ENCODE results near the gene DHH. TPM values are rescaled to one million over a fixed set of nuclear protein-coding genes. Genes with fewer than 3 reads are reported as not detected.

Gene DHH
- polyA plus RNA-seq, 2 of the 4 experiments (the other 2 are of a cell fraction), result not detected

DNA sequence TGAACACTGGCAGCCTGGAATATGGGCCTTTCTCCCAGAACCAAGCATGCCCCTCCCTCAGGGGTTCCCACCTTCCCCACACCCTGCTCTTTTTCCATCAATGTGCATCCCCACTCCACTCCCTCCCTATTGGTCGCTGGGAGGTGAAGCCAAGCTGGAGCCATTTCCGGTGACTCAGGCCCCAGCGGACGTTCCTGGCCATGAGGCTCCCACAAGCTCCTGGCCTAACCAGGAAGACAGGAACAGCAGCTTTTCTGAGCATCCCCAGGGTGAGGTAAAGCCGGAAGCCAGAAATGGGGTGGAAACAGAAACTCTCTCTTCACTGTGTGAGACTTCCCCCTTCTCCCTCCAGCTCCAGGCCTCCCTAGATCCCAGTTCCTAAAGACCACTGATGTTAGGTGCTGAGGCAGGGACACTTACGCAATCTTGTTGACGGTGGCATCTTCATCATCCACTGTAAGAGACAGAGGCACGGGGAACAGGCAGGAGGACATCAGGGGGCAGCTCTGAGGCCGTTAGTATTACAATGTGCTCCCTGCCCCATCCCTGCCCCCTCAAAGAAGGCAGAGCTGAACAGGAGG is 11.0 kb upstream of the DHH start:
- CTCF ChIA-PET, result interaction anchor here (0.8 to 18.9 kb wide), 12 partner anchors 6 to 130 kb away, joined by 3 to 159 read pairs (median 14); partner anchors contain the start of genes DHH and TUBA1B
- no peak for TF ChIP-seq HOXA7 (CRISPR knock-in tag; IDR thresholded peaks at IDR 0.05)
- TF ChIP-seq, protein P1, sequence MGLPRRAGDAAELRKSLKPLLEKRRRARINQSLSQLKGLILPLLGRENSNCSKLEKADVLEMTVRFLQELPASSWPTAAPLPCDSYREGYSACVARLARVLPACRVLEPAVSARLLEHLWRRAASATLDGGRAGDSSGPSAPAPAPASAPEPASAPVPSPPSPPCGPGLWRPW (IDR thresholded peaks at IDR 0.05), result no peak
- peak in 1 of 2 experiments; percentile 48; a peak in 2 of 4 replicates for TF ChIP-seq CEBPB (IDR thresholded peaks at IDR 0.05)
- no peak for TF ChIP-seq SMC3 (IDR thresholded peaks at IDR 0.05)
- no peak for DNase-seq (ENCODE audit: low read depth in 1 of 2, low spot score in 1 of 2)
- peaks cover 15% of the 10 kb centered on the region for H3K4me1 ChIP-seq
- no peak overlapping the region for H3K4me3 ChIP-seq
- no peak for ATAC-seq
- POLR2A ChIA-PET, result interaction anchor here (1.4 kb wide), 1 partner anchor 36 kb away, joined by 3 read pairs; the partner anchor contains the start of gene RHEBL1
- no peak overlapping the region for H3K4me2 ChIP-seq
- no peak for FAIRE-seq
- H3K27ac ChIP-seq, result no peak overlapping the region
- WGBS (ENCODE audit: missing lambda C conversion rate), result 76% methylated on average over 9 of the region's 9 CpGs
- no peaks in the 10 kb centered on the region for H3K9me3 ChIP-seq

DNA sequence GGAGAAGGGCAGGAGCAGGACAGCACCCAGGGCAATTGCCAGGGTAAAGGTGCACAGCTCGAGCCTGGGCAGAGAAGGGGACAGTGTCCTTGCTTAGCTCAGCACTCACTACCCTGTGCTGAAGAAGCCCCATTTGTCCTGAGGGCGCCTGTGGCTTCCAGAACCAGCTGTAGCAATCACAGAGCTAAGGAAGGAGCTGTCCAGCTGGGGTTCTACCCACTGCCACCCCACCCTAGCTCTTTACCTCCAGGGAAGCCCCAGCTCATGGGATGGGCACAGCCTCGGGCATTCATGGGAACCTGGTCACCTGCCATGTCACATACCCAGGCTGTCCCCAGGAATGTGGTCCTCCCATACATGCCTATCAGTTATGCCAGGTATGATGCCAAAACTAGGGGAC is 10.2 kb upstream of the DHH start:
- no peak for ATAC-seq
- Histone ChIP-seq H3K4me1 (peaks cover 15% of the 10 kb centered on the region), H3K27ac (no peak overlapping the region), H3K4me2 (no peak overlapping the region), H3K4me3 (no peak overlapping the region), H3K9me3 (no peaks in the 10 kb centered on the region)
- 70% methylated on average over 2 of the region's 3 CpGs for WGBS (ENCODE audit: missing lambda C conversion rate)
- ChIA-PET POLR2A (interaction anchor here (1.4 kb wide), 1 partner anchor 35 kb away, joined by 3 read pairs; the partner anchor contains the start of gene RHEBL1), CTCF (interaction anchor here (1.0 to 18.9 kb wide), 9 partner anchors 9 to 131 kb away, joined by 3 to 159 read pairs (median 20); partner anchors contain the start of genes DHH and TUBA1B)
- no peak for TF ChIP-seq MAZ (IDR thresholded peaks at IDR 0.05; ENCODE audit: borderline replicate concordance, low read depth, low read length)
- no peak for TF ChIP-seq HDAC2 (IDR thresholded peaks at IDR 0.05)
- no peak for TF ChIP-seq POLR2A (IDR thresholded peaks at IDR 0.05; ENCODE audit: low read length)
- no peak for TF ChIP-seq BHLHE40 (IDR thresholded peaks at IDR 0.05; ENCODE audit: low read depth, low read length)
- no peak for DNase-seq (ENCODE audit: low read depth in 1 of 2, low spot score in 1 of 2)
- no peak for FAIRE-seq

DNA sequence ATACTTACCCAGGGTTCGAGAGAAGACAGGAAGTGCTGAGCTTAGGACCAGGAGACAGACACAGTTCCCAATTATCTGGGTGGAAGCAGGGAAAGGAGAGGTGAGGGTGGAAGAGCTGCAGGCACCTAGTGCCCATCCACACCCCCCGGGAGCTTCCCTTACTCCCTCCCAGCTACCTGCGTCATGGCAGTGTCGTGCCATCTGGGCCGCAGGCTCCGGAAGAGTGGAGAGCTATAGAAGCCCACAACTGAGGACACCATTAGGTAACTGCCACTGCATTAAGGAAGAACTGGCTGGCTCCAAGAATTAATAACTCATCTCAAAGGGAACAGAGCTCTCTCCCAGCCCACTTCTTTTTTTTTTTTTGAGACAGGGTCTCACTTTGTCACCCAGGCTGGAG is 5.8 kb upstream of the DHH start:
- TF ChIP-seq JUNB (IDR thresholded peaks at IDR 0.05) (no peak), HEYL (CRISPR knock-in tag; IDR thresholded peaks at IDR 0.05) (no peak), GATA3 (IDR thresholded peaks at IDR 0.05; ENCODE audit: borderline replicate concordance) (no peak), SREBF2 (IDR thresholded peaks at IDR 0.05) (no peak)
- ATAC-seq, result no peak
- no peak overlapping the region for H3K4me3 ChIP-seq
- no peaks in the 10 kb centered on the region for H3K4me1 ChIP-seq
- ChIA-PET POLR2A (interaction anchor here (2.5 kb wide), 1 partner anchor 10 kb away, joined by 14 read pairs; the partner anchor contains the start of gene LMBR1L), CTCF (interaction anchor here (0.8 to 18.9 kb wide), 11 partner anchors 7 to 134 kb away, joined by 4 to 166 read pairs (median 25); partner anchors contain the start of genes DHH, LMBR1L, TUBA1B and WNT1)
- H3K9me3 ChIP-seq, result no peaks in the 10 kb centered on the region
- WGBS (ENCODE audit: missing lambda C conversion rate), result 86% methylated on average over 6 of the region's 6 CpGs
- no peak overlapping the region for H3K27ac ChIP-seq
- no peak overlapping the region for H3K4me2 ChIP-seq
- no peak for DNase-seq (ENCODE audit: low read depth in 1 of 2, low spot score in 1 of 2)
- FAIRE-seq, result no peak

DNA sequence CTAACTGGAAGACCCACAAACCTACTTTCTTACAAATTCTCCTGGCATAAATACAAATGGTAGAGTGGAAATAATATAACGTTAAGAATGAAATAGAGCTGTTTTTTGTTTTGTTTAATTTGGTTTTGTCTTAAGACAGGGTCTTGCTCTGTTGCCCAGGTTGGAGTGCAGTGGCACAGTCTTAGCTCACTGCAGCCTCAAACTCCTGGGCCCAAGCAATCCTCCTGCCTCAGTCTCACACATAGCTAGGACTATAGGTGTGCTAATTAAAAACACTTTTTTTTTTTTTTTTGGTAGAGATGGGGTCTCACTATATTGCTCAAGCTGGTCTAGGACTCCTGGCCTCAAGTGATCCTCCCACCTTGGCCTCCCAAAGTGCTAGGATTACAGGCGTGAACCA is 4.1 kb upstream of the DHH start:
- ChIA-PET CTCF (interaction anchor here (0.6 to 18.9 kb wide), 24 partner anchors 11 to 481 kb away, joined by 3 to 166 read pairs (median 5); partner anchors contain the start of genes LMBR1L, RHEBL1 and TUBA1B), POLR2A (interaction anchor here (0.6 to 0.7 kb wide), 2 partner anchors 136 to 167 kb away, joined by 4 read pairs; no protein-coding TSS in a partner anchor)
- Histone ChIP-seq H3K4me3 (no peak overlapping the region), H3K27ac (no peak overlapping the region), H3K4me2 (no peak overlapping the region), H3K4me1 (0 out of 3 replicates have a peak, but pooled peaks cover 5% of the 10 kb centered on the region), H3K9me3 (no peaks in the 10 kb centered on the region)
- no peak for TF ChIP-seq ZFP36 (IDR thresholded peaks at IDR 0.05; ENCODE audit: borderline replicate concordance, partially characterized antibody)
- no peak for TF ChIP-seq TP53 (CRISPR knock-in tag; IDR thresholded peaks at IDR 0.05)
- TF ChIP-seq, protein P2, sequence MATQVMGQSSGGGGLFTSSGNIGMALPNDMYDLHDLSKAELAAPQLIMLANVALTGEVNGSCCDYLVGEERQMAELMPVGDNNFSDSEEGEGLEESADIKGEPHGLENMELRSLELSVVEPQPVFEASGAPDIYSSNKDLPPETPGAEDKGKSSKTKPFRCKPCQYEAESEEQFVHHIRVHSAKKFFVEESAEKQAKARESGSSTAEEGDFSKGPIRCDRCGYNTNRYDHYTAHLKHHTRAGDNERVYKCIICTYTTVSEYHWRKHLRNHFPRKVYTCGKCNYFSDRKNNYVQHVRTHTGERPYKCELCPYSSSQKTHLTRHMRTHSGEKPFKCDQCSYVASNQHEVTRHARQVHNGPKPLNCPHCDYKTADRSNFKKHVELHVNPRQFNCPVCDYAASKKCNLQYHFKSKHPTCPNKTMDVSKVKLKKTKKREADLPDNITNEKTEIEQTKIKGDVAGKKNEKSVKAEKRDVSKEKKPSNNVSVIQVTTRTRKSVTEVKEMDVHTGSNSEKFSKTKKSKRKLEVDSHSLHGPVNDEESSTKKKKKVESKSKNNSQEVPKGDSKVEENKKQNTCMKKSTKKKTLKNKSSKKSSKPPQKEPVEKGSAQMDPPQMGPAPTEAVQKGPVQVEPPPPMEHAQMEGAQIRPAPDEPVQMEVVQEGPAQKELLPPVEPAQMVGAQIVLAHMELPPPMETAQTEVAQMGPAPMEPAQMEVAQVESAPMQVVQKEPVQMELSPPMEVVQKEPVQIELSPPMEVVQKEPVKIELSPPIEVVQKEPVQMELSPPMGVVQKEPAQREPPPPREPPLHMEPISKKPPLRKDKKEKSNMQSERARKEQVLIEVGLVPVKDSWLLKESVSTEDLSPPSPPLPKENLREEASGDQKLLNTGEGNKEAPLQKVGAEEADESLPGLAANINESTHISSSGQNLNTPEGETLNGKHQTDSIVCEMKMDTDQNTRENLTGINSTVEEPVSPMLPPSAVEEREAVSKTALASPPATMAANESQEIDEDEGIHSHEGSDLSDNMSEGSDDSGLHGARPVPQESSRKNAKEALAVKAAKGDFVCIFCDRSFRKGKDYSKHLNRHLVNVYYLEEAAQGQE (IDR thresholded peaks at IDR 0.05), result no peak
- TF ChIP-seq HOXB13 (CRISPR knock-in tag; IDR thresholded peaks at IDR 0.05; ENCODE audit: low read depth), result no peak
- TF ChIP-seq, protein P3, sequence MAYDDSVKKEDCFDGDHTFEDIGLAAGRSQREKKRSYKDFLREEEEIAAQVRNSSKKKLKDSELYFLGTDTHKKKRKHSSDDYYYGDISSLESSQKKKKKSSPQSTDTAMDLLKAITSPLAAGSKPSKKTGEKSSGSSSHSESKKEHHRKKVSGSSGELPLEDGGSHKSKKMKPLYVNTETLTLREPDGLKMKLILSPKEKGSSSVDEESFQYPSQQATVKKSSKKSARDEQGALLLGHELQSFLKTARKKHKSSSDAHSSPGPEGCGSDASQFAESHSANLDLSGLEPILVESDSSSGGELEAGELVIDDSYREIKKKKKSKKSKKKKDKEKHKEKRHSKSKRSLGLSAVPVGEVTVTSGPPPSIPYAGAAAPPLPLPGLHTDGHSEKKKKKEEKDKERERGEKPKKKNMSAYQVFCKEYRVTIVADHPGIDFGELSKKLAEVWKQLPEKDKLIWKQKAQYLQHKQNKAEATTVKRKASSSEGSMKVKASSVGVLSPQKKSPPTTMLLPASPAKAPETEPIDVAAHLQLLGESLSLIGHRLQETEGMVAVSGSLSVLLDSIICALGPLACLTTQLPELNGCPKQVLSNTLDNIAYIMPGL (CRISPR knock-in tag; IDR thresholded peaks at IDR 0.05; ENCODE audit: borderline replicate concordance), result no peak
- TF ChIP-seq, protein P4, sequence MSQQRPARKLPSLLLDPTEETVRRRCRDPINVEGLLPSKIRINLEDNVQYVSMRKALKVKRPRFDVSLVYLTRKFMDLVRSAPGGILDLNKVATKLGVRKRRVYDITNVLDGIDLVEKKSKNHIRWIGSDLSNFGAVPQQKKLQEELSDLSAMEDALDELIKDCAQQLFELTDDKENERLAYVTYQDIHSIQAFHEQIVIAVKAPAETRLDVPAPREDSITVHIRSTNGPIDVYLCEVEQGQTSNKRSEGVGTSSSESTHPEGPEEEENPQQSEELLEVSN (IDR thresholded peaks at IDR 0.05; ENCODE audit: borderline replicate concordance, low read depth), result no peak
- TF ChIP-seq, protein P1 (IDR thresholded peaks at IDR 0.05), result no peak
- TF ChIP-seq RAD21 (conservative IDR thresholded peaks at IDR 0.05 in 1 of 2, IDR thresholded peaks at IDR 0.05 in 1 of 2), result no peak
- no peak for TF ChIP-seq GATA3 (IDR thresholded peaks at IDR 0.05; ENCODE audit: borderline replicate concordance)
- no peak for TF ChIP-seq CBX8 (IDR thresholded peaks at IDR 0.05)
- whole genome bisulfite sequencing (ENCODE audit: missing lambda C conversion rate), result 89% methylated on average over 2 of the region's 2 CpGs
- ATAC-seq, result no peak
- FAIRE-seq, result no peak
- DNase-seq (ENCODE audit: low read depth in 1 of 2, low spot score in 1 of 2), result no peak
